ENCODE data around the gene CROCC2. TPM values are rescaled to one million over a fixed set of nuclear protein-coding genes. Genes with fewer than 3 reads are reported as not detected.

CROCC2 gene
- total RNA-seq, 1 donor = not detected

DNA sequence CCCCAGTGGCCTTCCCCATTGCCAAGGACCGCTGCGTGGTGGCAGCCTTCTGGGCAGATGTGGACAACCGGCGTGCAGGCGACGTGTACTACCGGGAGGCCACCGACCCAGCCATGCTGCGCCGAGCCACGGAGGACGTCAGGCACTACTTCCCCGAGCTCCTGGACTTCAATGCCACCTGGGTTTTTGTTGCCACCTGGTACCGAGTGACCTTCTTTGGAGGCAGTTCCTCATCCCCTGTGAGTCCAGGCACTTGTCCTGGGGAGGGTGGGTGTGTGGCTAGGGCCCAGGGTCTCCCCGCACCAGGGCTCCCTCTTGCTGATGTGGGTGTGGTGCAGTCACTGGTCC is 124.2 kb downstream of the CROCC2 start:
- H3K4me3 ChIP-seq (ENCODE audit: low read depth, low read length) = no peak overlapping the region
- TF ChIP-seq, protein P1, sequence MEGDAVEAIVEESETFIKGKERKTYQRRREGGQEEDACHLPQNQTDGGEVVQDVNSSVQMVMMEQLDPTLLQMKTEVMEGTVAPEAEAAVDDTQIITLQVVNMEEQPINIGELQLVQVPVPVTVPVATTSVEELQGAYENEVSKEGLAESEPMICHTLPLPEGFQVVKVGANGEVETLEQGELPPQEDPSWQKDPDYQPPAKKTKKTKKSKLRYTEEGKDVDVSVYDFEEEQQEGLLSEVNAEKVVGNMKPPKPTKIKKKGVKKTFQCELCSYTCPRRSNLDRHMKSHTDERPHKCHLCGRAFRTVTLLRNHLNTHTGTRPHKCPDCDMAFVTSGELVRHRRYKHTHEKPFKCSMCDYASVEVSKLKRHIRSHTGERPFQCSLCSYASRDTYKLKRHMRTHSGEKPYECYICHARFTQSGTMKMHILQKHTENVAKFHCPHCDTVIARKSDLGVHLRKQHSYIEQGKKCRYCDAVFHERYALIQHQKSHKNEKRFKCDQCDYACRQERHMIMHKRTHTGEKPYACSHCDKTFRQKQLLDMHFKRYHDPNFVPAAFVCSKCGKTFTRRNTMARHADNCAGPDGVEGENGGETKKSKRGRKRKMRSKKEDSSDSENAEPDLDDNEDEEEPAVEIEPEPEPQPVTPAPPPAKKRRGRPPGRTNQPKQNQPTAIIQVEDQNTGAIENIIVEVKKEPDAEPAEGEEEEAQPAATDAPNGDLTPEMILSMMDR (IDR thresholded peaks at IDR 0.05; ENCODE audit: insufficient read depth, low read depth, low read length) = no peak
- no peak for DNase-seq (ENCODE audit: low read depth)

DNA sequence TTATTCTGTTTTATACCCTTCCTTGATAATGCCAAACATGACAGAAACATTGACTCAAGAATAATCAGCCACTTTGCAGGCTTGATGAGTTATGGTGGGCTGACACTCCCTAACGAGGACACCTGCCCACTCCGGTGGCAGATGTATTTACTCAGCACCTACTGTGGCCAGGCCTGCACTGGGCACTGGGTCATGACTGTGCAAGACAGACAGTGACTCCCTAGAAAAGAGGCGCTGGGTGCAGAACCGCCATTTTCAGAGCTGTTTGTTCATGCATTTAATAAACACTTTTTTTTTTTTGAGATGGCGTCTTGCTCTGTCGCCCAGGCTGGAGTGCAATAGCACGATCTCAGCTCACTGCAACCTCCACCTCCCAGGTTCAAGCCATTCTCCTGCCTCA is 124.7 kb downstream of the CROCC2 start:
- DNase-seq (ENCODE audit: low read depth) = no peak
- H3K4me3 ChIP-seq (ENCODE audit: low read depth, low read length) = no peak overlapping the region
- TF ChIP-seq, protein P1 (IDR thresholded peaks at IDR 0.05; ENCODE audit: insufficient read depth, low read depth, low read length) = no peak

DNA sequence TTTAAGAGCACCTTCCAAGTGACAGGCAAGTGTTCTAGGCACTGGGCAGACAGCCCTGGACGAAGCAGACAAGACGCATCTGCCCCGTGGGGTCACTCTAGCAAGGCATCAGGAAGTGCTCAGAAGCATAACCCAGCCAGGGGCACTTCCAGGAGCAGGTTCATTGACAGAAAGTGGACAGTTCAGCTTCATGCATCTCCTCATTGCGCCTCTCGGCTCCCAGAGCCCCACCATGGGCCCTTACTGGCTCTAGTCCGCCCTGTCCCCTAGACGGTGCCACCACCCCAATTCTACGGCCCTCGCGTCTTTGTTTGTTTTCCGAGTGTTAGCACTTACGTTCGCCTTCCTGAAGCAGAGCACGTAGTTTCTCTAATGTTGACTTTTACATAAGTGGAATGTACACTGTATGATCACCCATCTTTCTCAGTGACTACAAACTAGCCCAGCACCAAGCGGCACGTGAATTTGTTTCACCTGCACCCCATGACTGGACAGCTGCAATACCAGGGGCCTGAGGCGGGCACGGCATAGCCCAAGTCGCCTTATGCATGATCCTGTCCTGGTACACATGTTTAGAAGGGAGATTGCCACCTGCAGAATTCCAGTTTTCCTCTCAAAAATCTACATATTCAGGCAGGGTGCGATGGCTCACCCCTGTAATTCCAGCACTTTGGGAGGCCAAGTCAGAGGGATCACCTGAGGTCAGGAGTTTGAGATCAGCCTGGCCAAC is 125.5 kb downstream of the CROCC2 start:
- TF ChIP-seq, protein P1 (IDR thresholded peaks at IDR 0.05; ENCODE audit: insufficient read depth, low read depth, low read length) = no peak
- no peak for DNase-seq (ENCODE audit: low read depth)
- H3K4me3 ChIP-seq (ENCODE audit: low read depth, low read length) = no peak overlapping the region

DNA sequence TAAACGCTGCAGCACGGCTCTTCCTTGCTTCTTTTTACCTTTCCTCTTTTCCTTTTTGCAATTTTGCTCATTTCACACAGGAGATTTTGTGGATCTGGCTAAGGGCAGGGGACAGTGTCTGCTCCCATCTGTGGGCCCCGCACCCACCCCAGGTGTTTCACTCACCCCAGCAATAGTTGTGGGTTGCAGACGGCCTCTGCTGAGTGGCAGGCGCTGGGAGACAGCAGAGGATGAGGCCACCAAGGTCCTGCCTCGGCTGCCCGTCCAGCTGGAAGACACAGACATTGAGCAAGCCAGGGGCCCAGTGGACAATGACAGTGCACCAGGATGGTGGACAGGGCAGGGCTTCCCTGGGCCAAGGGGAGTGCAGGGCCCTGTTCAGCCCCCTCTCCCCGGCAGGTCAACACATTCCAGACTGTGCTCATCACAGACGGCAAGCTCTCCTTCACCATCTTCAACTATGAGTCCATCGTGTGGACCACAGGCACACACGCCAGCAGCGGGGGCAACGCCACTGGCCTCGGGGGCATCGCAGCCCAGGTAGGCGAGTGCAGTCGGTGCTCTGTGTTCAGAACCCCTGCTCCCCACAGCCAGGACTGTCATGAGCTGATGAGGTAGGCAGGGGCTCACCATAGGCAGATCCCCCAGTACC is 127.3 kb downstream of the CROCC2 start:
- TF ChIP-seq, protein P1 (IDR thresholded peaks at IDR 0.05; ENCODE audit: insufficient read depth, low read depth, low read length) = no peak
- H3K4me3 ChIP-seq (ENCODE audit: low read depth, low read length) = no peak overlapping the region
- DNase-seq (ENCODE audit: low read depth) = no peak

DNA sequence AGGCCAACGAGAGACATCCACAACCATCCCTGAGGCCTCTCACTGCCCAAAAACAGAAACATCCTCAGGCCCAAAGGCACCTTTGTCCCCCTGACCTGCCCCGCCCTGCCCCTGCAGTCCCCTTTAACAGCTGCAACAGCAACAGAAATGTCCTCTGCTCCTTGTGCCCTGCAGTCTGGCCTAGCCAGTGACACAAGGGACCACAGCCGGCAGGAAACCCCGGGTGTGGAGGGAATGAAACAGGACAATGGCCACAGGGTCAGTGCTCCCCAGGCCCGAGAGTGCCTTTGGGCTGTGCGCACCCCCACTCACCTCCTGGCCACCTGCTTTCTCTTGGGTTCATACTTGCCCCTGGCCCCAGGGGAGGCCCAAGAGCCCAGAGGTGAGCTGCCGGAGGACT is 127.9 kb downstream of the CROCC2 start:
- DNase-seq (ENCODE audit: low read depth) = no peak
- no peak overlapping the region for H3K4me3 ChIP-seq (ENCODE audit: low read depth, low read length)
- TF ChIP-seq, protein P1 (IDR thresholded peaks at IDR 0.05; ENCODE audit: insufficient read depth, low read depth, low read length) = no peak

DNA sequence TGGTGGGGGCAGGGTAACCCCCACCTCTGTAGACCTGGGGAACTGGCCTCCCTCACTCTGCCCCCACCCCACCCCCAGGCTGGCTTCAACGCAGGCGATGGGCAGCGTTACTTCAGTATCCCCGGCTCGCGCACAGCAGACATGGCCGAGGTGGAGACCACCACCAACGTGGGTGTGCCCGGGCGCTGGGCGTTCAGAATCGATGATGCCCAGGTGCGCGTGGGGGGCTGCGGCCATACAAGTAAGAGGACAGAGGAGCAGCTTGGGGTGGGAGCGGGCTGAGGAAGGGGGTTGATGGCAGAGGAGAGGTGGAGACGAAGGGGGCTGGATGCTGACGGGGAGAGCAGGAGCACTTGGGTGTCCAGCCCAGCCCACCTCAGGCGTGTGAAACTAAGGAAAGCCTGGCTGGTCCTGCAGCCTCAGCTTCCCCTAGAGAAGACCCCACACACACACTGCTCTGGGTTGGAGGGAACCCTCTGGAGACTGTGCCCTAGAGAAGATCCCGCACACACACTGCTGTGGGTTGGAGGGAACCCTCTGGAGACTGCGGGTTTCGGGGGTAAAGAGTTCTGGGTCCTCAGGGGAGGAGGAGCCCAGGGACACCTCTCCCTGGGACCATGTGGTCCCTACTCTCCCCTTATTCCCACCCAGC is 128.5 kb downstream of the CROCC2 start:
- H3K4me3 ChIP-seq (ENCODE audit: low read depth, low read length) = no peak overlapping the region
- TF ChIP-seq, protein P1 (IDR thresholded peaks at IDR 0.05; ENCODE audit: insufficient read depth, low read depth, low read length) = no peak

More for the DNA sequence above, 128.5 kb downstream of the CROCC2 start:
- DNase-seq (ENCODE audit: low read depth) = no peak
